Measurements from ENCODE around the gene ADPRH. TPM values are rescaled to one million over a fixed set of nuclear protein-coding genes. Genes with fewer than 3 reads are reported as not detected.

Gene ADPRH
- total RNA-seq, 2 experiments from 2014 or later: 0.36 TPM

DNA sequence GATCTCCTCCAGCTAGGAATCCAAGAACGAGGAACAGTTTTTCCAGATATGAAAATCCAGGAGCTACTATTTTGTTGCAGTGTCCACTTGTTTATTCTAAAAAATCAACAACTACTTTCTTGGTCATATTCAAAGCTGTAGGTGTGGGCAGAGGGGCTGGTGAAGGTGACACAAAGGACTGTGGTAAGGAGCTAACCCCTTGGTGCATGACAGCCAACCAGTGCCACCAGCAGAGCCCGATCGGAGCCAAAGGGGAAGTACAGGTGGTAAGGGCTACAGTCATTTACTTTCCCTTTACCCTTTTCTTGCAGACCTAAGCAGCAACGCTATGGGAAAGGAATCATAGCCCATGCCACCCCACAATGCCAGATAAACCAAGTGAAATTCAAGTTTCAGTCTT lies 49.1 kb downstream of the ADPRH start:
- no peak overlapping the region for H3K27ac ChIP-seq (ENCODE audit: low read depth in 1 of 2, low read length in 2 of 2)
- DNase-seq (peak in 4 of 14 experiments; percentile 5 to 68 (median 39)), ATAC-seq (ENCODE audit: poor library complexity) (no peak)
- TF ChIP-seq, protein P1, sequence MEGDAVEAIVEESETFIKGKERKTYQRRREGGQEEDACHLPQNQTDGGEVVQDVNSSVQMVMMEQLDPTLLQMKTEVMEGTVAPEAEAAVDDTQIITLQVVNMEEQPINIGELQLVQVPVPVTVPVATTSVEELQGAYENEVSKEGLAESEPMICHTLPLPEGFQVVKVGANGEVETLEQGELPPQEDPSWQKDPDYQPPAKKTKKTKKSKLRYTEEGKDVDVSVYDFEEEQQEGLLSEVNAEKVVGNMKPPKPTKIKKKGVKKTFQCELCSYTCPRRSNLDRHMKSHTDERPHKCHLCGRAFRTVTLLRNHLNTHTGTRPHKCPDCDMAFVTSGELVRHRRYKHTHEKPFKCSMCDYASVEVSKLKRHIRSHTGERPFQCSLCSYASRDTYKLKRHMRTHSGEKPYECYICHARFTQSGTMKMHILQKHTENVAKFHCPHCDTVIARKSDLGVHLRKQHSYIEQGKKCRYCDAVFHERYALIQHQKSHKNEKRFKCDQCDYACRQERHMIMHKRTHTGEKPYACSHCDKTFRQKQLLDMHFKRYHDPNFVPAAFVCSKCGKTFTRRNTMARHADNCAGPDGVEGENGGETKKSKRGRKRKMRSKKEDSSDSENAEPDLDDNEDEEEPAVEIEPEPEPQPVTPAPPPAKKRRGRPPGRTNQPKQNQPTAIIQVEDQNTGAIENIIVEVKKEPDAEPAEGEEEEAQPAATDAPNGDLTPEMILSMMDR (IDR thresholded peaks at IDR 0.05): no peak
- H3K27ac Mint-ChIP-seq: no peak overlapping the region
- no peaks in the 10 kb centered on the region for H3K9me3 Mint-ChIP-seq
- H3K36me3 ChIP-seq (ENCODE audit: insufficient read depth, low read length): no peaks in the 10 kb centered on the region
- intact Hi-C loops (cut with DNase I, micrococcal nuclease): no loop called here
- H3K4me1 Mint-ChIP-seq (ENCODE audit: low read depth): no peaks in the 10 kb centered on the region
- no peaks in the 10 kb centered on the region for H3K27me3 ChIP-seq (ENCODE audit: control insufficient read depth in 1 of 2, insufficient read depth in 2 of 2, low read length in 2 of 2)
- H3K27me3 Mint-ChIP-seq: peaks cover 30% of the 10 kb centered on the region
- H3K9me3 ChIP-seq (ENCODE audit: control insufficient read depth in 1 of 2, insufficient read depth in 1 of 2, low read length in 2 of 2): peaks cover 0 to 3% of the 10 kb centered on the region in 2 experiments
- H3K4me3 Mint-ChIP-seq: no peak overlapping the region
- H3K4me1 ChIP-seq (ENCODE audit: insufficient read depth, low read length): peaks cover 34% of the 10 kb centered on the region
- CTCF ChIA-PET: no interaction called here
- POLR2A ChIA-PET: no interaction called here
- no peaks in the 10 kb centered on the region for H3K36me3 Mint-ChIP-seq (ENCODE audit: low read depth)
- H3K4me3 ChIP-seq (ENCODE audit: low read length): no peak overlapping the region

GRCh38 chr3:119628816-119629445 lies 49.6 kb downstream of the ADPRH start:
- H3K4me3 ChIP-seq (ENCODE audit: low read length): no peak overlapping the region
- H3K36me3 ChIP-seq (ENCODE audit: insufficient read depth, low read length): no peaks in the 10 kb centered on the region
- peaks cover 34% of the 10 kb centered on the region for H3K4me1 ChIP-seq (ENCODE audit: insufficient read depth, low read length)
- ChIA-PET CTCF (no interaction called here), POLR2A (no interaction called here)
- intact Hi-C loops (cut with DNase I, micrococcal nuclease): no loop called here
- H3K4me3 Mint-ChIP-seq: no peak overlapping the region
- H3K27me3 ChIP-seq (ENCODE audit: control insufficient read depth in 1 of 2, insufficient read depth in 2 of 2, low read length in 2 of 2): no peaks in the 10 kb centered on the region
- H3K27ac ChIP-seq (ENCODE audit: low read depth in 1 of 2, low read length in 2 of 2): no peak overlapping the region
- TF ChIP-seq, protein P1 (IDR thresholded peaks at IDR 0.05): no peak
- H3K9me3 ChIP-seq (ENCODE audit: control insufficient read depth in 1 of 2, insufficient read depth in 1 of 2, low read length in 2 of 2): peaks cover 0 to 3% of the 10 kb centered on the region in 2 experiments
- H3K27me3 Mint-ChIP-seq: peaks cover 30% of the 10 kb centered on the region
- DNase-seq: peak in 3 of 14 experiments; percentile 14 to 74 (median 63)
- H3K4me1 Mint-ChIP-seq (ENCODE audit: low read depth): no peaks in the 10 kb centered on the region
- no peak overlapping the region for H3K27ac Mint-ChIP-seq
- H3K9me3 Mint-ChIP-seq: no peaks in the 10 kb centered on the region
- H3K36me3 Mint-ChIP-seq (ENCODE audit: low read depth): no peaks in the 10 kb centered on the region
- no peak for ATAC-seq (ENCODE audit: poor library complexity)

GRCh38 chr3:119630128-119630879 lies 51.0 kb downstream of the ADPRH start:
- TF ChIP-seq, protein P1 (IDR thresholded peaks at IDR 0.05): no peak
- peaks cover 0 to 3% of the 10 kb centered on the region in 2 experiments for H3K9me3 ChIP-seq (ENCODE audit: control insufficient read depth in 1 of 2, insufficient read depth in 1 of 2, low read length in 2 of 2)
- peaks cover 34% of the 10 kb centered on the region for H3K4me1 ChIP-seq (ENCODE audit: insufficient read depth, low read length)
- CTCF ChIA-PET: no interaction called here
- Mint-ChIP-seq H3K27me3 (peaks cover 30% of the 10 kb centered on the region), H3K27ac (no peak overlapping the region), H3K4me1 (ENCODE audit: low read depth) (no peaks in the 10 kb centered on the region), H3K4me3 (no peak overlapping the region), H3K9me3 (no peaks in the 10 kb centered on the region), H3K36me3 (ENCODE audit: low read depth) (no peaks in the 10 kb centered on the region)
- no peak for ATAC-seq (ENCODE audit: poor library complexity)
- no peaks in the 10 kb centered on the region for H3K36me3 ChIP-seq (ENCODE audit: insufficient read depth, low read length)
- no peak overlapping the region for H3K27ac ChIP-seq (ENCODE audit: low read depth in 1 of 2, low read length in 2 of 2)
- intact Hi-C loops (cut with DNase I, micrococcal nuclease): no loop called here
- DNase-seq: peak in 2 of 14 experiments; percentile 40 to 46
- H3K27me3 ChIP-seq (ENCODE audit: control insufficient read depth in 1 of 2, insufficient read depth in 2 of 2, low read length in 2 of 2): no peaks in the 10 kb centered on the region
- POLR2A ChIA-PET: no interaction called here
- H3K4me3 ChIP-seq (ENCODE audit: low read length): no peak overlapping the region
